Endodermal cell (in vitro differentiated cells): ENCODE data around the gene CDIPT. TPM values are rescaled to one million over a fixed set of nuclear protein-coding genes. Genes with fewer than 3 reads are reported as not detected.
A peak's percentile ranks its signal among the peaks of the same experiment; 100 is the strongest.

ENCODE experiments used
- DNase-seq: peaks from one replicate; pipeline ENCODE4 v3.0.0-alpha.2; 2017
- H3K27ac ChIP-seq: 2 replicates; pipeline ENCODE4 v1.5.1; 2013; ENCODE audit warnings: mild to moderate bottlenecking, low read depth, low read length, moderate library complexity
- H3K27me3 ChIP-seq: 2 replicates; pipeline ENCODE4 v1.6.1; 2013; ENCODE audit warnings: mild to moderate bottlenecking, low read length, moderate library complexity; ENCODE audit not compliant: insufficient read depth, control insufficient read depth, poor library complexity, severe bottlenecking
- H3K36me3 ChIP-seq: 2 replicates; pipeline ENCODE4 v1.7.0; 2013; ENCODE audit warnings: mild to moderate bottlenecking, low read length, moderate library complexity; ENCODE audit not compliant: control insufficient read depth, insufficient read depth
- H3K4me1 ChIP-seq: one replicate; pipeline ENCODE4 v1.7.0; 2013; ENCODE audit warnings: low read length; ENCODE audit not compliant: control insufficient read depth, insufficient read depth
- H3K4me3 ChIP-seq: 2 replicates; pipeline ENCODE4 v1.5.1; 2013; ENCODE audit warnings: mild to moderate bottlenecking, low read length, moderate library complexity
- H3K9ac ChIP-seq: 2 replicates; pipeline ENCODE4 v1.6.1; 2013; ENCODE audit warnings: mild to moderate bottlenecking, low read length, moderate library complexity; ENCODE audit not compliant: poor library complexity, severe bottlenecking; ENCODE audit errors: extremely low read depth
- H3K9me3 ChIP-seq: 2 replicates; pipeline ENCODE4 v1.6.1; 2013; ENCODE audit warnings: mild to moderate bottlenecking, low read length, moderate library complexity; ENCODE audit not compliant: control insufficient read depth
- H3K27ac Mint-ChIP-seq: 2 replicates; pipeline ENCODE4 v1.8.0; 2020; ENCODE audit warnings: mixed read lengths
- H3K27me3 Mint-ChIP-seq: 2 replicates; pipeline ENCODE4 v1.8.0; 2021; ENCODE audit warnings: mild to moderate bottlenecking, mixed read lengths; ENCODE audit not compliant: insufficient read depth
- H3K36me3 Mint-ChIP-seq: 2 replicates; pipeline ENCODE4 v1.8.0; 2020; ENCODE audit warnings: low read depth, mixed read lengths
- H3K4me1 Mint-ChIP-seq: 2 replicates; pipeline ENCODE4 v1.8.0; 2020; ENCODE audit warnings: mixed read lengths
- H3K4me3 Mint-ChIP-seq: 2 replicates; pipeline ENCODE4 v1.8.0; 2020; ENCODE audit warnings: mild to moderate bottlenecking, moderate library complexity, mixed read lengths
- H3K9me3 Mint-ChIP-seq: 2 replicates; pipeline ENCODE4 v1.8.0; 2020; ENCODE audit warnings: mild to moderate bottlenecking, mixed read lengths
- CTCF ChIP-seq: fragments of 200-600 bp; sonication (generic); conservative IDR thresholded peaks from 2 replicates; pipeline ENCODE4 v1.5.0; 2021; ENCODE audit warnings: antibody characterized with exemption, mild to moderate bottlenecking
- WGBS, 2 experiments: methylation state at CpG; one replicate each; pipeline versions ENCODE4 v1.1.5 to v1.1.7; 2013; ENCODE audit warnings: missing lambda C conversion rate in 2 of 2, mixed read lengths in 1 of 2; ENCODE audit not compliant: insufficient coverage in 1 of 2, insufficient read length in 1 of 2; 5-methylcytosine and 5-hydroxymethylcytosine counted together
- total RNA-seq, 2 donors: library from RNA; stranded (reverse); fragmentation: NEBNext Ultra II Directional in 1 of 2; extraction: Animal tissue kit (Norgen Biotek cat#: 25700) in 1 of 2; gene quantifications; 2 replicates in 1 of 2; 3 replicates in 1 of 2; pipeline ENCODE4 v1.2.1, GENCODE V29; 2021

CDIPT gene
- total RNA-seq, 2 donors from 2014 or later = 63.4 to 68.4 TPM

- H3K4me3 ChIP-seq = peak overlapping the region; percentile 17
- TF ChIP-seq CTCF = no peak
- H3K27me3 ChIP-seq = no peaks in the 10 kb centered on the region
- Mint-ChIP-seq H3K27me3 (peaks cover 7% of the 10 kb centered on the region), H3K9me3 (no peaks in the 10 kb centered on the region), H3K27ac (peak overlapping the region; percentile 27), H3K4me3 (peak overlapping the region; percentile 37), H3K4me1 (peaks cover 38% of the 10 kb centered on the region), H3K36me3 (peaks cover 28% of the 10 kb centered on the region)
- H3K9me3 ChIP-seq = no peaks in the 10 kb centered on the region
- no peak overlapping the region for H3K27ac ChIP-seq
- DNase-seq = no peak
- 82 to 95% methylated on average over 4 of the region's 4 CpGs for WGBS, 2 experiments
- peaks cover 5% of the 10 kb centered on the region for H3K4me1 ChIP-seq
- peaks cover 30% of the 10 kb centered on the region for H3K36me3 ChIP-seq
- no peak overlapping the region for H3K9ac ChIP-seq
These were observed 44.9 kb downstream of the CDIPT start for GRCh38 chr16:29818082-29818481.

GRCh38 chr16:29816694-29817441 is 46.2 kb downstream of the CDIPT start:
- WGBS, 2 experiments = 0 to 2% methylated on average over 16 to 36 of the region's 37 CpGs
- DNase-seq = peak; percentile 85
- H3K27me3 Mint-ChIP-seq = peaks cover 11% of the 10 kb centered on the region
- peaks cover 5% of the 10 kb centered on the region for H3K4me1 ChIP-seq
- H3K27ac Mint-ChIP-seq = peak overlapping the region; percentile 88
- peak overlapping the region; percentile 92 for H3K4me3 Mint-ChIP-seq
- H3K9me3 Mint-ChIP-seq = no peaks in the 10 kb centered on the region
- H3K36me3 ChIP-seq = peaks cover 30% of the 10 kb centered on the region
- no peaks in the 10 kb centered on the region for H3K27me3 ChIP-seq
- peaks cover 28% of the 10 kb centered on the region for H3K36me3 Mint-ChIP-seq
- H3K27ac ChIP-seq = peak overlapping the region; percentile 9
- no peaks in the 10 kb centered on the region for H3K9me3 ChIP-seq
- peak; percentile 51 for TF ChIP-seq CTCF
- peak overlapping the region; percentile 81 for H3K4me3 ChIP-seq
- H3K9ac ChIP-seq = peak overlapping the region; percentile 62
- H3K4me1 Mint-ChIP-seq = peaks cover 43% of the 10 kb centered on the region

GRCh38 chr16:29815793-29816693 is 47.0 kb downstream of the CDIPT start, which contains the start of gene PAGR1:
Gene PAGR1 (plus strand): TSS chr16:29816152. CDS start chr16:29816526, 374 bp downstream.
- Histone ChIP-seq H3K4me3 (peak within 1 kb of the TSS; percentile 81), H3K36me3 (peaks cover 30% of the 10 kb centered on the region), H3K9ac (peak within 1 kb of the TSS; percentile 62), H3K4me1 (peaks cover 5% of the 10 kb centered on the region), H3K27me3 (no peaks in the 10 kb centered on the region), H3K27ac (peak within 1 kb of the TSS; percentile 75), H3K9me3 (no peaks in the 10 kb centered on the region)
- TF ChIP-seq CTCF = peak; percentile 97
- H3K4me3 Mint-ChIP-seq = peak within 1 kb of the TSS; percentile 92
- H3K36me3 Mint-ChIP-seq = peaks cover 28% of the 10 kb centered on the region
- peaks cover 11% of the 10 kb centered on the region for H3K27me3 Mint-ChIP-seq
- 0% methylated on average over 27 to 70 of the region's 70 CpGs for WGBS, 2 experiments
- H3K27ac Mint-ChIP-seq = peak within 1 kb of the TSS; percentile 94
- peak; percentile 99 for DNase-seq
- H3K9me3 Mint-ChIP-seq = no peaks in the 10 kb centered on the region
- peaks cover 47% of the 10 kb centered on the region for H3K4me1 Mint-ChIP-seq
